Measurements from ENCODE around the gene BCL11A. TPM values are rescaled to one million over a fixed set of nuclear protein-coding genes. Genes with fewer than 3 reads are reported as not detected.

Gene BCL11A
- total RNA-seq: 1 to 10 TPM; 4.5 to 4.7 TPM
- long read RNA-seq, partial matches to known transcripts: 0 of 2 reads
- long read RNA-seq, other reads (novel, unspliced or antisense): 1 of 2 reads

- DNase-seq: peak; percentile 50
- ATAC-seq: peak; percentile 46 to 62
Observed at GRCh38 chr2:60553495-60554073, at the start of gene BCL11A. TSS of gene BCL11A (minus strand) at chr2:60553654. CDS start at chr2:60553270, 384 bp downstream.

GRCh38 chr2:60602828-60603532 is 49.5 kb upstream of the BCL11A start:
- intact Hi-C loops (cut with DNase I): no loop called here
- no peak for ATAC-seq
- DNase-seq: no peak

More at GRCh38 chr2:60553495-60554073, at the start of gene BCL11A:
- intact Hi-C loops (cut with DNase I): loop anchor here in 1 of 2 donors (10.0 kb wide), 1 partner anchor 219 kb away; no protein-coding TSS in a partner anchor

- ATAC-seq (no peak), DNase-seq (no peak)
- intact Hi-C loops (cut with DNase I): no loop called here
Observed at GRCh38 chr2:60602388-60602787, 48.9 kb upstream of the BCL11A start.

GRCh38 chr2:60598271-60598670 is 44.8 kb upstream of the BCL11A start:
- no peak for DNase-seq
- ATAC-seq: no peak
- intact Hi-C loops (cut with DNase I): no loop called here

GRCh38 chr2:60597346-60597745 is 43.9 kb upstream of the BCL11A start:
- no peak for ATAC-seq
- no peak for DNase-seq
- intact Hi-C loops (cut with DNase I): no loop called here

GRCh38 chr2:60596411-60596810 is 43.0 kb upstream of the BCL11A start:
- ATAC-seq (no peak), DNase-seq (no peak)
- intact Hi-C loops (cut with DNase I): no loop called here

- ATAC-seq: no peak
- intact Hi-C loops (cut with DNase I): no loop called here
- DNase-seq: no peak
Observed at GRCh38 chr2:60595953-60596352, 42.5 kb upstream of the BCL11A start.

GRCh38 chr2:60589104-60589503 is 35.6 kb upstream of the BCL11A start:
- DNase-seq (no peak), ATAC-seq (no peak)
- intact Hi-C loops (cut with DNase I): loop anchor here in 1 of 2 donors (10.0 kb wide), 1 partner anchor 1824 kb away; no protein-coding TSS in a partner anchor

- intact Hi-C loops (cut with DNase I): loop anchor here in 1 of 2 donors (10.0 kb wide), 1 partner anchor 1821 kb away; no protein-coding TSS in a partner anchor
- ATAC-seq (no peak), DNase-seq (no peak)
Observed at GRCh38 chr2:60586081-60586480, 32.6 kb upstream of the BCL11A start.

- intact Hi-C loops (cut with DNase I): loop anchor here in 1 of 2 donors (10.0 kb wide), 1 partner anchor 1820 kb away; no protein-coding TSS in a partner anchor
Observed at GRCh38 chr2:60585276-60585675, 31.8 kb upstream of the BCL11A start.

GRCh38 chr2:60583604-60584003 is 30.1 kb upstream of the BCL11A start:
- DNase-seq (no peak), ATAC-seq (no peak)
- intact Hi-C loops (cut with DNase I): loop anchor here in 1 of 2 donors (10.0 kb wide), 1 partner anchor 1819 kb away; no protein-coding TSS in a partner anchor

More at GRCh38 chr2:60585276-60585675, 31.8 kb upstream of the BCL11A start:
- ATAC-seq: no peak
- no peak for DNase-seq

- intact Hi-C loops (cut with DNase I): loop anchor here in 1 of 2 donors (10.0 kb wide), 1 partner anchor 1817 kb away; no protein-coding TSS in a partner anchor
Observed at GRCh38 chr2:60581433-60582282, 28.2 kb upstream of the BCL11A start.

GRCh38 chr2:60577682-60578283 is 24.3 kb upstream of the BCL11A start:
- intact Hi-C loops (cut with DNase I): loop anchor here in 1 of 2 donors (10.0 kb wide), 1 partner anchor 1283 kb away; no protein-coding TSS in a partner anchor
- DNase-seq: no peak
- no peak for ATAC-seq

More at GRCh38 chr2:60581433-60582282, 28.2 kb upstream of the BCL11A start:
- peak; percentile 93 to 95 for ATAC-seq
- peak; percentile 64 for DNase-seq

- no peak for DNase-seq
- ATAC-seq: no peak
- intact Hi-C loops (cut with DNase I): loop anchor here in 1 of 2 donors (10.0 kb wide), 1 partner anchor 1278 kb away; no protein-coding TSS in a partner anchor
Observed at GRCh38 chr2:60573251-60573650, 19.8 kb upstream of the BCL11A start.

GRCh38 chr2:60570251-60570650 is 16.8 kb upstream of the BCL11A start:
- ATAC-seq (no peak), DNase-seq (no peak)
- intact Hi-C loops (cut with DNase I): loop anchor here in 1 of 2 donors (10.0 kb wide), 1 partner anchor 1275 kb away; no protein-coding TSS in a partner anchor

- no peak for DNase-seq
- intact Hi-C loops (cut with DNase I): loop anchor here (5.0 to 10.0 kb wide), 2 partner anchors 1267 to 1275 kb away; no protein-coding TSS in a partner anchor
- no peak for ATAC-seq
Observed at GRCh38 chr2:60569680-60570111, 16.2 kb upstream of the BCL11A start.

- no peak for DNase-seq
- no peak for ATAC-seq
- intact Hi-C loops (cut with DNase I): loop anchor here in 1 of 2 donors (5.0 kb wide), 1 partner anchor 1266 kb away; no protein-coding TSS in a partner anchor
Observed at GRCh38 chr2:60567919-60568768, 14.7 kb upstream of the BCL11A start.
